Measurements from ENCODE around the gene TMEM97. TPM values are rescaled to one million over a fixed set of nuclear protein-coding genes. Genes with fewer than 3 reads are reported as not detected.
"Not testable (repeated sequence)": the region's sequence is repeated elsewhere in the genome, so short reads cannot be mapped to it uniquely, and the experiment has no call there.

Gene TMEM97
- total RNA-seq, 4 donors from 2014 or later, result 5.1 to 7.2 (median 6.6) TPM

DNA sequence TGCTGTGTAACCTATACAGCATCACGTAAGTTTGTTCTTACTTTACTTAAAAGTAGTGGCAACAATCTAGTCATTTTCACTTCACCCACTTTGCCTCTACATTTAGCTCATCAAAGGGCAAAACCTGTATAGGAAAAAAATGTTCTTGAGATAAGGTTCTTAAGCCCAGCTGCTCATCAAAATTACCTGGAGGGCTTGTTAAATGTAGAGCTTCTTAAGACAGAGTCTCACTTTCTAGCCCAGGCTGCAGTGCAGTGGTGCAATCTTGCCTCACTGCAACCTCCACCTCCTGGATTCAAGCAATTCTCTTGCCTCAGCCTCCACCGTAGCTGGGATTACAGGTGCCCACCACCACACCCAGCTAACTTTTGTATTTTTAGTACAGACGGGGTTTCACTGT lies 38.2 kb upstream of the TMEM97 start:
- no peaks in the 10 kb centered on the region for H3K27me3 ChIP-seq
- intact Hi-C loops (cut with DNase I; ENCODE audit: low total_unique reads) (no loop called here), in situ Hi-C loops (cut with MboI; ENCODE audit: low sequenced_read_pairs in 4 of 4) (no loop called here)
- H3K4me1 ChIP-seq, result no peaks in the 10 kb centered on the region
- no peak for ATAC-seq
- H3K27ac ChIP-seq, result no peak overlapping the region
- TF ChIP-seq, protein P1, sequence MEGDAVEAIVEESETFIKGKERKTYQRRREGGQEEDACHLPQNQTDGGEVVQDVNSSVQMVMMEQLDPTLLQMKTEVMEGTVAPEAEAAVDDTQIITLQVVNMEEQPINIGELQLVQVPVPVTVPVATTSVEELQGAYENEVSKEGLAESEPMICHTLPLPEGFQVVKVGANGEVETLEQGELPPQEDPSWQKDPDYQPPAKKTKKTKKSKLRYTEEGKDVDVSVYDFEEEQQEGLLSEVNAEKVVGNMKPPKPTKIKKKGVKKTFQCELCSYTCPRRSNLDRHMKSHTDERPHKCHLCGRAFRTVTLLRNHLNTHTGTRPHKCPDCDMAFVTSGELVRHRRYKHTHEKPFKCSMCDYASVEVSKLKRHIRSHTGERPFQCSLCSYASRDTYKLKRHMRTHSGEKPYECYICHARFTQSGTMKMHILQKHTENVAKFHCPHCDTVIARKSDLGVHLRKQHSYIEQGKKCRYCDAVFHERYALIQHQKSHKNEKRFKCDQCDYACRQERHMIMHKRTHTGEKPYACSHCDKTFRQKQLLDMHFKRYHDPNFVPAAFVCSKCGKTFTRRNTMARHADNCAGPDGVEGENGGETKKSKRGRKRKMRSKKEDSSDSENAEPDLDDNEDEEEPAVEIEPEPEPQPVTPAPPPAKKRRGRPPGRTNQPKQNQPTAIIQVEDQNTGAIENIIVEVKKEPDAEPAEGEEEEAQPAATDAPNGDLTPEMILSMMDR (IDR thresholded peaks at IDR 0.05 in 4 of 5, conservative IDR thresholded peaks at IDR 0.05 in 1 of 5), result no peak
- TF ChIP-seq POLR2A (IDR thresholded peaks at IDR 0.05), result no peak
- no peak for DNase-seq
- no peak overlapping the region for H3K4me3 ChIP-seq
- H3K36me3 ChIP-seq, result no peaks in the 10 kb centered on the region
- no peaks in the 10 kb centered on the region for H3K9me3 ChIP-seq

DNA sequence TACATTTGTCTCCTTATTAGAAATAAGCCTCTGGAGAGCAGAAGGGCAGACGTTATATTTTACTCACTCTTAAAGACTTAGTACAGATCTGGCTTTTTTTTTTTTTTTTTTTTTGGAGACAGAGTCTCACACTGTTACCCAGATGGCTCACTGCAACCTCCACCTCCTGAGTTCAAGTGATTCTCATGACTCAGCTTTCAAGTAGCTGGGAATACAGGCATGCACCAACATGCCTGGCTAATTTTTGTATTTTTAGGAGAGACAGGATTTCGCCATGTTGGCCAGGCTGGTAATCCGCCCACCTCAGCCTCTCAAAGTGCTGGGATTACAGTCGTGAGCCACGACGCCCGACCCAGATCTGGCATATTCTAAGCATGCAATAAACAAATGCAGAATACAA lies 36.4 kb upstream of the TMEM97 start:
- Histone ChIP-seq H3K4me3 (no peak overlapping the region), H3K9me3 (no peaks in the 10 kb centered on the region), H3K36me3 (no peaks in the 10 kb centered on the region), H3K4me1 (no peaks in the 10 kb centered on the region), H3K27me3 (no peaks in the 10 kb centered on the region), H3K27ac (no peak overlapping the region)
- DNase-seq (no peak), ATAC-seq (no peak)
- no peak for TF ChIP-seq POLR2A (IDR thresholded peaks at IDR 0.05)
- TF ChIP-seq, protein P1 (IDR thresholded peaks at IDR 0.05 in 4 of 5, conservative IDR thresholded peaks at IDR 0.05 in 1 of 5), result no peak
- in situ Hi-C loops (cut with MboI; ENCODE audit: low sequenced_read_pairs in 4 of 4), result no loop called here
- intact Hi-C loops (cut with DNase I; ENCODE audit: low total_unique reads), result no loop called here

DNA sequence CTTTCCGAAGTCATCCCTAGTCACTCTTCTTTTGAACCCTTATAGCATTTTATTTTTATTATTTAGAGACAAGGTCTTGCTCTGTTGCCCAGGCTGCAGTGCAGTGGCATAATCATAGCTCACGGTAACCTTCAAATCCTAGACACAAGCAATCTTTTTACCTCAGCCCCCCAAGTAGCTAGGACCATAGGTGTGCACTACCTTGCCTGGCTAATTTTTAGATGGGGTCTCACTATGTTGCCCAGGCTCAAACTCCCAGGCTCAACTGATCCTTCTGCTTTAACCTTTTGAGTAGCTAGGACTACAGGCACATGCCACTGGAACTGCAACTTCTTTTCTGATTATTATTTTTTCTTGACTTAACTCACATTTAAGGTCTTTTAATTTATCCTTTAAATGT lies 33.0 kb upstream of the TMEM97 start:
- intact Hi-C loops (cut with DNase I; ENCODE audit: low total_unique reads), result no loop called here
- no peak for ATAC-seq

DNA sequence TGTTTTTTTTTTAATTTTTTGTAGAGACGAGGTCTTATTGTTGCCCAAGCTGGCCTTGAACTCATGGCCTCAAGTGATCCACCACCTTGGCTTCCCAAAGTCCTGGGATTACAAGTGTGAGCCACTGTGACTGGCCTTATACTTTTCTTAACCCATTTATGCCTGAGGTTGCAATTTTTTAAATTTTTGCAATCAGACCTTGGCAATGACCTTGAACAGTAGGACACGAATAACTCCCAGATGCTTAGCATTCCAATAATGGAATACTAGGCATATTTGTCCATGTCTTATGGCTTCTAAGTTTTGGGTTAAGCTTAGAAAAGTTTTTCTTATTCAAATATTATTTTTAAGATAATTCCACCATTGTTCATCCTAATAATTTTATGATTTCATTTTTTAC lies 28.3 kb upstream of the TMEM97 start:
- in situ Hi-C loops (cut with MboI; ENCODE audit: low sequenced_read_pairs in 4 of 4), result no loop called here
- no peak overlapping the region for H3K4me3 ChIP-seq
- no peaks in the 10 kb centered on the region for H3K9me3 ChIP-seq
- DNase-seq (no peak), ATAC-seq (no peak)
- intact Hi-C loops (cut with DNase I; ENCODE audit: low total_unique reads), result no loop called here
- no peak for TF ChIP-seq POLR2A (IDR thresholded peaks at IDR 0.05)
- TF ChIP-seq, protein P1 (IDR thresholded peaks at IDR 0.05 in 4 of 5, conservative IDR thresholded peaks at IDR 0.05 in 1 of 5), result no peak
- H3K27ac ChIP-seq, result no peak overlapping the region
- no peaks in the 10 kb centered on the region for H3K36me3 ChIP-seq
- no peaks in the 10 kb centered on the region for H3K4me1 ChIP-seq
- H3K27me3 ChIP-seq, result no peaks in the 10 kb centered on the region

More for the DNA sequence above, 33.0 kb upstream of the TMEM97 start:
- TF ChIP-seq, protein P1 (IDR thresholded peaks at IDR 0.05 in 4 of 5, conservative IDR thresholded peaks at IDR 0.05 in 1 of 5), result no peak
- TF ChIP-seq POLR2A (IDR thresholded peaks at IDR 0.05), result no peak
- no peak for DNase-seq
- H3K9me3 ChIP-seq, result no peaks in the 10 kb centered on the region
- no peak overlapping the region for H3K27ac ChIP-seq
- no peak overlapping the region for H3K4me3 ChIP-seq
- H3K27me3 ChIP-seq, result no peaks in the 10 kb centered on the region
- no peaks in the 10 kb centered on the region for H3K4me1 ChIP-seq
- no peaks in the 10 kb centered on the region for H3K36me3 ChIP-seq
- in situ Hi-C loops (cut with MboI; ENCODE audit: low sequenced_read_pairs in 4 of 4), result no loop called here

DNA sequence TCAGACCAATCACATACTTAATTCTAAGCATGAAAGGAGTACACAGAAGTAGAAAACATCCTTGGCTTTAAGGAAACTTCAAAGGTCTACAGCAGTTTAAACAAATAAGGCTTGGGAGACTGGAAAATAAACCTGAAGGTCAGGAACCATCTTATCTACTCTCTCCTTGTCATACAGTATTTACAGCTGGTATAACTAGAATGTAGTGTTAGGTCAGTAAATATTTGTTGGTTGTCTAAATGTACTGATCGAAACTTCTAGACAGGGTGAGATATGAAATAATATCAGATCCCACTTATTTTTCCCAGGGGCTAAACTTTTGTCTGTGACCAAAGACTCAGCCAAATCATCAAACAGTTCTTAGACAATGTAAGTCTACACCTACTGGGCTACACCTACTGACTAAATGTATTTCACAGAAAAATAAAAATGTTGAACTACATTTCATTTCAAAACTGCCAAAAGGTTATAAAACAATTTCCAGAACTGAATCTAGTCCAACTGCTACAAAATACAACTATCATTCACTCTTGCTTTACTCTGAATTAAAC lies 27.1 kb upstream of the TMEM97 start:
- no peak overlapping the region for H3K4me3 ChIP-seq

DNA sequence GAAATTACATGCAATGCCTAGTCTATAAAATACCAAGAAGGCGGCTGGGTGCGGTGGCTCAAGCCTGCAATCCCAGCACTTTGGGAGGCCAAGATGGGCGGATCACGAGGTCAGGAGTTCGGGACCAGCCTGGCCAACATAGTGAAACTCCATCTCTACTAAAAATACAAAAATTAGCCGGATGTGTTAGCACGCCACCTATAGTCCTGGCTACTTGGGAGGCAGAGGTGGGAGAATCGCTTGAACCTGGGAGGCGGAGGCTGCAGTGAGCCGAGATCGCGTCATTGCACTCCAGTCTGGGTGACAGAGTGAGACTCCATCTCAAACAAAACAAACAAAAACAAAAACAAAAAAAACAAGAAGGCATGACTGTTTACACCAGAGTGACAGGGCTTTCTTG lies 26.1 kb upstream of the TMEM97 start:
- H3K27me3 ChIP-seq; H3K4me3 ChIP-seq; H3K4me1 ChIP-seq; in situ Hi-C loops (cut with MboI; ENCODE audit: low sequenced_read_pairs in 4 of 4); intact Hi-C loops (cut with DNase I; ENCODE audit: low total_unique reads); H3K27ac ChIP-seq; H3K36me3 ChIP-seq; H3K9me3 ChIP-seq; ATAC-seq; DNase-seq: not testable (repeated sequence)

More for the DNA sequence above, 27.1 kb upstream of the TMEM97 start:
- intact Hi-C loops (cut with DNase I; ENCODE audit: low total_unique reads), result no loop called here
- Histone ChIP-seq H3K4me1 (no peaks in the 10 kb centered on the region), H3K9me3 (no peaks in the 10 kb centered on the region), H3K27ac (no peak overlapping the region), H3K36me3 (no peaks in the 10 kb centered on the region), H3K27me3 (no peaks in the 10 kb centered on the region)
- in situ Hi-C loops (cut with MboI; ENCODE audit: low sequenced_read_pairs in 4 of 4), result no loop called here
- DNase-seq (no peak), ATAC-seq (no peak)
- no peak for TF ChIP-seq POLR2A (IDR thresholded peaks at IDR 0.05)
- TF ChIP-seq, protein P1 (IDR thresholded peaks at IDR 0.05 in 4 of 5, conservative IDR thresholded peaks at IDR 0.05 in 1 of 5), result no peak
